Suprapubic skin (tissue), 4 donors: ENCODE measurements around the gene BTK. TPM values are rescaled to one million over a fixed set of nuclear protein-coding genes. Genes with fewer than 3 reads are reported as not detected.

Experiments
- DNase-seq, 2 donors: peaks; one replicate each; pipeline ENCODE4 v3.0.0-alpha.2; 2019; ENCODE audit warnings: low spot score in 2 of 2
- H3K27ac ChIP-seq: fragments of 200-600 bp; sonication (generic); one replicate; pipeline ENCODE4 v1.5.1; 2019
- H3K27me3 ChIP-seq: fragments of 200-600 bp; sonication (generic); one replicate; pipeline ENCODE4 v1.5.1; 2019
- H3K36me3 ChIP-seq: fragments of 200-600 bp; sonication (generic); one replicate; pipeline ENCODE4 v1.5.1; 2019
- H3K4me1 ChIP-seq: fragments of 200-600 bp; sonication (generic); one replicate; pipeline ENCODE4 v1.5.1; 2019
- H3K4me3 ChIP-seq: fragments of 200-600 bp; sonication (generic); one replicate; pipeline ENCODE4 v1.5.1; 2019; ENCODE audit warnings: mild to moderate bottlenecking
- H3K9me3 ChIP-seq: fragments of 200-600 bp; sonication (generic); one replicate; pipeline ENCODE4 v1.5.1; 2019
- CTCF ChIP-seq, 2 donors: fragments of 200-600 bp in 1 of 2; fragments of 450-650 bp in 1 of 2; sonication (generic) in 1 of 2; IDR thresholded peaks; one replicate each; pipeline ENCODE4 v1.5.1; 2016 to 2019; ENCODE audit warnings: antibody characterized with exemption in 2 of 2, mild to moderate bottlenecking in 1 of 2, moderate library complexity in 1 of 2
- EP300 ChIP-seq: sonication (generic); formaldehyde crosslinking; IDR thresholded peaks from one replicate; pipeline ENCODE4 v1.6.1; 2017; ENCODE audit warnings: antibody characterized with exemption
- POLR2A ChIP-seq, 2 donors: fragments of 450-650 bp; IDR thresholded peaks; one replicate each; pipeline ENCODE4 v1.6.1; 2017; ENCODE audit warnings: antibody characterized with exemption in 2 of 2, mild to moderate bottlenecking in 2 of 2, moderate library complexity in 2 of 2
- POLR2AphosphoS5 ChIP-seq, 3 donors: sonication (generic); formaldehyde crosslinking; IDR thresholded peaks; one replicate each; pipeline ENCODE4 v1.6.1; 2017; ENCODE audit warnings: antibody characterized with exemption in 3 of 3
- WGBS: methylation state at CpG from one replicate; pipeline ENCODE4 v1.1.5; 2018; 5-methylcytosine and 5-hydroxymethylcytosine counted together
- total RNA-seq, 4 donors: library from RNA; depleted of rRNA; stranded (reverse); fragments of >200 nt; gene quantifications; one replicate each; pipeline ENCODE4 v1.1.0, GENCODE V29; 2016

Gene BTK
- total RNA-seq, 4 donors from 2014 or later = 1.4 to 6.8 (median 1.9) TPM

- no peak for DNase-seq
- Histone ChIP-seq H3K4me1 (no peaks in the 10 kb centered on the region), H3K36me3 (no peaks in the 10 kb centered on the region), H3K9me3 (no peaks in the 10 kb centered on the region), H3K27ac (no peak overlapping the region), H3K4me3 (no peak overlapping the region), H3K27me3 (no peaks in the 10 kb centered on the region)
- no peak for TF ChIP-seq CTCF (IDR thresholded peaks at IDR 0.05)
- TF ChIP-seq POLR2A (IDR thresholded peaks at IDR 0.05) = no peak
- no peak for TF ChIP-seq POLR2AphosphoS5 (IDR thresholded peaks at IDR 0.05)
- TF ChIP-seq EP300 = no peak
- WGBS = 77% methylated on average over 7 of the region's 7 CpGs
Measured at GRCh38 chrX:101385026-101385684, 836 bp downstream of the BTK start.

- Histone ChIP-seq H3K27ac (no peak overlapping the region), H3K27me3 (no peaks in the 10 kb centered on the region), H3K4me3 (no peak overlapping the region), H3K4me1 (no peaks in the 10 kb centered on the region), H3K36me3 (no peaks in the 10 kb centered on the region), H3K9me3 (no peaks in the 10 kb centered on the region)
- no peak for DNase-seq
- TF ChIP-seq EP300 (no peak), POLR2A (IDR thresholded peaks at IDR 0.05) (no peak), POLR2AphosphoS5 (IDR thresholded peaks at IDR 0.05) (no peak), CTCF (IDR thresholded peaks at IDR 0.05) (no peak)
- WGBS = 60% methylated on average over 4 of the region's 4 CpGs
Measured at GRCh38 chrX:101383679-101384205, 2.2 kb downstream of the BTK start.

- TF ChIP-seq EP300 (no peak), CTCF (IDR thresholded peaks at IDR 0.05) (no peak), POLR2AphosphoS5 (IDR thresholded peaks at IDR 0.05) (no peak), POLR2A (IDR thresholded peaks at IDR 0.05) (no peak)
- Histone ChIP-seq H3K9me3 (no peaks in the 10 kb centered on the region), H3K4me3 (no peak overlapping the region), H3K27ac (no peak overlapping the region), H3K27me3 (no peaks in the 10 kb centered on the region), H3K36me3 (no peaks in the 10 kb centered on the region), H3K4me1 (no peaks in the 10 kb centered on the region)
- 64% methylated on average over 1 of the region's 1 CpG for WGBS
- no peak for DNase-seq
Measured at GRCh38 chrX:101377547-101377946, 8.4 kb downstream of the BTK start.

- no peak overlapping the region for H3K4me3 ChIP-seq
- H3K4me1 ChIP-seq = no peaks in the 10 kb centered on the region
- TF ChIP-seq POLR2AphosphoS5 (IDR thresholded peaks at IDR 0.05) = no peak
- no peak for TF ChIP-seq CTCF (IDR thresholded peaks at IDR 0.05)
- TF ChIP-seq EP300 = no peak
- TF ChIP-seq POLR2A (IDR thresholded peaks at IDR 0.05) = no peak
- no peaks in the 10 kb centered on the region for H3K9me3 ChIP-seq
- H3K36me3 ChIP-seq = no peaks in the 10 kb centered on the region
- WGBS = 43% methylated on average over 3 of the region's 3 CpGs
- DNase-seq = no peak
- H3K27me3 ChIP-seq = no peaks in the 10 kb centered on the region
- H3K27ac ChIP-seq = no peak overlapping the region
Measured at GRCh38 chrX:101370888-101371504, 15.0 kb downstream of the BTK start.

- 71% methylated on average over 6 of the region's 6 CpGs for WGBS
- Histone ChIP-seq H3K4me1 (no peaks in the 10 kb centered on the region), H3K27me3 (no peaks in the 10 kb centered on the region), H3K36me3 (no peaks in the 10 kb centered on the region), H3K9me3 (no peaks in the 10 kb centered on the region), H3K27ac (no peak overlapping the region), H3K4me3 (no peak overlapping the region)
- TF ChIP-seq POLR2AphosphoS5 (IDR thresholded peaks at IDR 0.05) = no peak
- no peak for DNase-seq
Measured at GRCh38 chrX:101369687-101370086, 16.3 kb downstream of the BTK start.
